ENCODE measurements around the gene TRIO.

TRIO gene

GRCh38 chr5:14557203-14557770 is 414.1 kb downstream of the TRIO start:
- Histone ChIP-seq H3K4me3 (ENCODE audit: low read length) (no peak overlapping the region), H3K27ac (ENCODE audit: low read length) (no peak overlapping the region), H3K4me1 (ENCODE audit: insufficient read depth, low read length) (no peaks in the 10 kb centered on the region), H3K36me3 (ENCODE audit: insufficient read depth, low read depth, low read length) (no peaks in the 10 kb centered on the region), H3K9ac (ENCODE audit: low read depth, low read length) (no peak overlapping the region), H3K9me3 (ENCODE audit: insufficient read depth, low read depth, low read length) (no peaks in the 10 kb centered on the region; the same call in 1 of the 2 replicates), H3K27me3 (ENCODE audit: insufficient read depth, low read length) (no peaks in the 10 kb centered on the region)

GRCh38 chr5:14557791-14558415 is 414.8 kb downstream of the TRIO start:
- Histone ChIP-seq H3K27me3 (ENCODE audit: insufficient read depth, low read length) (no peaks in the 10 kb centered on the region), H3K4me3 (ENCODE audit: low read length) (no peak overlapping the region), H3K36me3 (ENCODE audit: insufficient read depth, low read depth, low read length) (no peaks in the 10 kb centered on the region), H3K27ac (ENCODE audit: low read length) (no peak overlapping the region), H3K9me3 (ENCODE audit: insufficient read depth, low read depth, low read length) (no peaks in the 10 kb centered on the region), H3K4me1 (ENCODE audit: insufficient read depth, low read length) (no peaks in the 10 kb centered on the region), H3K9ac (ENCODE audit: low read depth, low read length) (no peak overlapping the region)
